ENCODE measurements around the gene ZNF296. TPM values are rescaled to one million over a fixed set of nuclear protein-coding genes. Genes with fewer than 3 reads are reported as not detected.
A peak's percentile ranks its signal among the peaks of the same experiment; 100 is the strongest.

ZNF296 gene
- total RNA-seq, 4 donors from 2014 or later, result 2.1 to 4.2 (median 2.1) TPM; not detected in 1

- WGBS, 2 donors, result 8% methylated on average over 47 to 64 of the region's 64 CpGs
- Histone ChIP-seq H3K4me3 (peak overlapping the region; percentile 56 to 99 (median 92)), H3K36me3 (peaks cover 0 to 39% (median 0%) of the 10 kb centered on the region in 3 donors), H3K27me3 (no peaks in the 10 kb centered on the region), H3K27ac (peak overlapping the region; percentile 82 to 88 (median 84)), H3K9me3 (no peaks in the 10 kb centered on the region), H3K4me1 (peaks cover 0 to 40% (median 29%) of the 10 kb centered on the region in 4 donors)
- DNase-seq (ENCODE audit: low spot score in 2 of 2), result peak; percentile 96 to 98
- TF ChIP-seq EP300 (IDR thresholded peaks at IDR 0.05) (peak; percentile 54 to 86), CTCF (IDR thresholded peaks at IDR 0.05) (peak in 1 of 5 experiments; percentile 29), POLR2A (IDR thresholded peaks at IDR 0.05) (peak in 1 of 2 donors; percentile 44)
Observed at GRCh38 chr19:45091031-45091923, 15.0 kb upstream of the ZNF296 start.

GRCh38 chr19:45090606-45091005 lies 14.3 kb upstream of the ZNF296 start:
- Histone ChIP-seq H3K36me3 (peaks cover 0 to 44% (median 0%) of the 10 kb centered on the region in 3 donors), H3K4me3 (peak overlapping the region in 3 of 4 donors; percentile 87 to 99 (median 98)), H3K27me3 (no peaks in the 10 kb centered on the region), H3K27ac (peak overlapping the region in 1 of 4 donors; percentile 85), H3K4me1 (peaks cover 0 to 34% (median 26%) of the 10 kb centered on the region in 4 donors), H3K9me3 (no peaks in the 10 kb centered on the region)
- WGBS, 2 donors, result 53 to 54% methylated on average over 5 of the region's 5 CpGs
- TF ChIP-seq EP300 (IDR thresholded peaks at IDR 0.05) (no peak), POLR2A (IDR thresholded peaks at IDR 0.05) (no peak), CTCF (IDR thresholded peaks at IDR 0.05) (no peak)
- DNase-seq (ENCODE audit: low spot score in 2 of 2), result no peak

GRCh38 chr19:45090034-45090433 lies 13.8 kb upstream of the ZNF296 start:
- whole genome bisulfite sequencing, 2 donors, result 88 to 92% methylated on average over 17 of the region's 17 CpGs
- Histone ChIP-seq H3K27me3 (no peaks in the 10 kb centered on the region), H3K9me3 (no peaks in the 10 kb centered on the region), H3K4me3 (no peak overlapping the region), H3K36me3 (peaks cover 0 to 49% (median 0%) of the 10 kb centered on the region in 3 donors), H3K4me1 (peaks cover 0 to 28% (median 23%) of the 10 kb centered on the region in 4 donors), H3K27ac (no peak overlapping the region)
- DNase-seq (ENCODE audit: low spot score in 2 of 2), result no peak
- TF ChIP-seq EP300 (IDR thresholded peaks at IDR 0.05) (no peak), CTCF (IDR thresholded peaks at IDR 0.05) (no peak), POLR2A (IDR thresholded peaks at IDR 0.05) (no peak)

GRCh38 chr19:45087531-45087930 lies 11.3 kb upstream of the ZNF296 start:
- Histone ChIP-seq H3K27me3 (no peaks in the 10 kb centered on the region), H3K36me3 (peaks cover 0 to 67% (median 0%) of the 10 kb centered on the region in 3 donors), H3K4me1 (peaks cover 0 to 12% (median 9%) of the 10 kb centered on the region in 4 donors), H3K27ac (no peak overlapping the region), H3K9me3 (no peaks in the 10 kb centered on the region), H3K4me3 (no peak overlapping the region)
- no peak for DNase-seq (ENCODE audit: low spot score in 2 of 2)
- 78 to 81% methylated on average over 11 of the region's 11 CpGs for WGBS, 2 donors
- no peak for TF ChIP-seq POLR2A (IDR thresholded peaks at IDR 0.05)

GRCh38 chr19:45086480-45086879 lies 10.2 kb upstream of the ZNF296 start:
- Histone ChIP-seq H3K4me3 (no peak overlapping the region), H3K27ac (no peak overlapping the region), H3K4me1 (peaks cover 0 to 12% (median 7%) of the 10 kb centered on the region in 4 donors), H3K9me3 (no peaks in the 10 kb centered on the region), H3K27me3 (no peaks in the 10 kb centered on the region), H3K36me3 (peaks cover 0 to 77% (median 0%) of the 10 kb centered on the region in 3 donors)
- WGBS, 2 donors, result 95 to 97% methylated on average over 4 of the region's 4 CpGs
- TF ChIP-seq CTCF (IDR thresholded peaks at IDR 0.05), result no peak
- TF ChIP-seq EP300 (IDR thresholded peaks at IDR 0.05), result no peak
- TF ChIP-seq POLR2A (IDR thresholded peaks at IDR 0.05), result no peak
- no peak for DNase-seq (ENCODE audit: low spot score in 2 of 2)
